CD4-positive, alpha-beta memory T cell (primary cell): ENCODE results near the gene EEPD1. TPM values are rescaled to one million over a fixed set of nuclear protein-coding genes. Genes with fewer than 3 reads are reported as not detected.
A peak's percentile ranks its signal among the peaks of the same experiment; 100 is the strongest.

Source experiments
- CTCF ChIA-PET: fragments of 350-600 bp; sonication (Branson Sonifier 250); formaldehyde crosslinking; loops from one replicate; lab custom pipeline; 2021; ENCODE audit warnings: inconsistent platforms; ENCODE audit not compliant: partially characterized antibody; lab: Charles Lee
- POLR2A ChIA-PET: fragments of 350-600 bp; sonication (Branson Sonifier 250); formaldehyde crosslinking; loops from one replicate; lab custom pipeline; 2021; ENCODE audit not compliant: partially characterized antibody; lab: Charles Lee
- DNase-seq, 5 donors: peaks; one replicate each; pipeline versions ENCODE4 v3.0.0 to v3.0.0-alpha.2; 2020 to 2022; ENCODE audit warnings: mixed read lengths in 1 of 5
- H3K27ac ChIP-seq: one replicate; pipeline ENCODE4 v1.7.0; 2013; ENCODE audit warnings: low read depth, low read length
- H3K27me3 ChIP-seq: 2 replicates; pipeline ENCODE4 v1.7.0; 2013; ENCODE audit warnings: mild to moderate bottlenecking, low read length, moderate library complexity; ENCODE audit not compliant: insufficient read depth
- H3K36me3 ChIP-seq: 2 replicates; pipeline ENCODE4 v1.7.0; 2013; ENCODE audit warnings: mild to moderate bottlenecking, low read length, moderate library complexity; ENCODE audit not compliant: insufficient read depth
- H3K4me1 ChIP-seq: 2 replicates; pipeline ENCODE4 v1.7.0; 2013; ENCODE audit warnings: mild to moderate bottlenecking, low read length, moderate library complexity; ENCODE audit not compliant: insufficient read depth
- H3K4me3 ChIP-seq, 2 donors: one replicate each; pipeline ENCODE4 v1.7.0; 2013; ENCODE audit warnings: low read length in 2 of 2, mild to moderate bottlenecking in 1 of 2
- H3K9me3 ChIP-seq, 2 donors: one replicate each; pipeline ENCODE4 v1.7.0; 2013; ENCODE audit warnings: low read length in 2 of 2, control low read depth in 1 of 2; ENCODE audit not compliant: control insufficient read depth in 1 of 2
- H3K27ac Mint-ChIP-seq, 7 donors: one replicate each; pipeline ENCODE4 v1.8.0; 2020 to 2021; ENCODE audit warnings: mixed read lengths in 7 of 7, mild to moderate bottlenecking in 6 of 7, inconsistent platforms in 3 of 7, moderate library complexity in 3 of 7
- H3K27me3 Mint-ChIP-seq, 2 donors: one replicate each; pipeline ENCODE4 v1.8.0; 2020 to 2021; ENCODE audit warnings: mixed read lengths in 2 of 2
- H3K36me3 Mint-ChIP-seq, 2 donors: one replicate each; pipeline ENCODE4 v1.8.0; 2020 to 2021; ENCODE audit warnings: mixed read lengths in 2 of 2, inconsistent platforms in 1 of 2, mild to moderate bottlenecking in 1 of 2
- H3K4me1 Mint-ChIP-seq, 4 donors: one replicate each; pipeline ENCODE4 v1.8.0; 2020 to 2021; ENCODE audit warnings: mixed read lengths in 4 of 4, mild to moderate bottlenecking in 1 of 4
- H3K4me3 Mint-ChIP-seq, 8 donors: one replicate each; pipeline ENCODE4 v1.8.0; 2020 to 2021; ENCODE audit warnings: mixed read lengths in 8 of 8, mild to moderate bottlenecking in 7 of 8, moderate library complexity in 6 of 8, inconsistent platforms in 3 of 8
- H3K9me3 Mint-ChIP-seq, 8 donors: one replicate each; pipeline ENCODE4 v1.8.0; 2020 to 2021; ENCODE audit warnings: mixed read lengths in 8 of 8, mild to moderate bottlenecking in 5 of 8, inconsistent platforms in 3 of 8, moderate library complexity in 1 of 8
- intact Hi-C: fragments of 100-400 bp; cut with micrococcal nuclease; formaldehyde crosslinking; loops from one replicate; pipeline ENCODE4 v1.15.1; 2023
- polyA plus RNA-seq, 2 donors: library from polyadenylated mRNA; unstranded; fragments of 300-500 nt; fragmentation: Illumina TruSeq; gene quantifications; one replicate each; pipeline ENCODE4 v1.2.3, GENCODE V29; 2021
- total RNA-seq, 2 experiments: library from RNA; stranded (reverse); gene quantifications; one replicate each; pipeline ENCODE4 v1.2.3, GENCODE V29; 2021

The EEPD1 gene
- total and polyA plus RNA-seq, 4 experiments from 2014 or later: 6.3 to 63.0 (median 25.2) TPM

DNA sequence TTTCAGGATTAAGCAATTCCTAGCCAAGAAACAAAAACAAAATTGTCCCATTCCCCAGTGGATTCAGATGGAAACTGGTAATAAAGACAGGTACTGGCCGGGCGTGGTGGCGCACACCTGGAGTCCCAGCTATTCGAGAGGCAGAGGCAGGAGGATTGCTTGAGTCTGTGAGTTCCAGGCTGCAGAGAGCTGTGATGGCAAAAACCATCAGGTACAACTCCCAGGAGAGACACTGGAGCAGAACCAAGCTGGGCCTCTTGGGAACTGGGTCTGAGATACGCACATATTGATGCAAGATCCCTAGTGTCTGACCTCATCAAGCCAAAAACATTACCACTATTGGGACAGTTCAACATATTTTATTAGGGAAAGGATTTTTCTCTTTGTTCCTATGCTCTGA is 152.6 kb downstream of the EEPD1 start:
- no peak overlapping the region for H3K4me3 Mint-ChIP-seq
- H3K4me1 Mint-ChIP-seq: no peaks in the 10 kb centered on the region
- no peaks in the 10 kb centered on the region for H3K27me3 Mint-ChIP-seq
- no peaks in the 10 kb centered on the region for H3K4me1 ChIP-seq
- H3K9me3 ChIP-seq: no peaks in the 10 kb centered on the region
- H3K27ac Mint-ChIP-seq: peak overlapping the region in 1 of 7 donors; percentile 41
- ChIA-PET CTCF (interaction anchor here (1.0 to 8.8 kb wide), 4 partner anchors 13 to 324 kb away, joined by 3 to 56 read pairs (median 4); no protein-coding TSS in a partner anchor), POLR2A (no interaction called here)
- H3K36me3 Mint-ChIP-seq: peaks cover 4 to 6% of the 10 kb centered on the region in 2 donors
- no peaks in the 10 kb centered on the region for H3K9me3 Mint-ChIP-seq
- DNase-seq: no peak
- no peak overlapping the region for H3K4me3 ChIP-seq
- H3K27ac ChIP-seq: no peak overlapping the region
- intact Hi-C loops: no loop called here
- H3K36me3 ChIP-seq: no peaks in the 10 kb centered on the region
- no peaks in the 10 kb centered on the region for H3K27me3 ChIP-seq

DNA sequence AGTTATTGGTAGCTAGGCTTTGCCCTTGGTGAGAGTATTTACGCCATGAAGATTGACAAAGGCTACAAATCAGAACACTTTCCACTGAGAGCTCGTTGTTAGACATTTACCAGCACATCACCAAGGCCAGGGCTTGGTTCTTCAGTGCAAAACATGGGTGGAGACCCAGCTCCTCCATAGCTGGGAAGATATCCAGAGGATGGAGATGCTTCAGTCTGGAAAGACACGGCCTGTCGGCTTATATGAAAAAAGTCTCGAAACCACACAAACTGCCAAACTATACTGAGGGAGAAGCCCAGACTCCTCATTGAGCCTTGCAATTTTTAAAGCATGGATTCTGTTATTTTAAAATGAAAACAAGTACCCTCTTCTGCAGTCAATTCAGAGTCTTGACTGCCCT is 153.2 kb downstream of the EEPD1 start:
- H3K36me3 Mint-ChIP-seq: peaks cover 3 to 6% of the 10 kb centered on the region in 2 donors

DNA sequence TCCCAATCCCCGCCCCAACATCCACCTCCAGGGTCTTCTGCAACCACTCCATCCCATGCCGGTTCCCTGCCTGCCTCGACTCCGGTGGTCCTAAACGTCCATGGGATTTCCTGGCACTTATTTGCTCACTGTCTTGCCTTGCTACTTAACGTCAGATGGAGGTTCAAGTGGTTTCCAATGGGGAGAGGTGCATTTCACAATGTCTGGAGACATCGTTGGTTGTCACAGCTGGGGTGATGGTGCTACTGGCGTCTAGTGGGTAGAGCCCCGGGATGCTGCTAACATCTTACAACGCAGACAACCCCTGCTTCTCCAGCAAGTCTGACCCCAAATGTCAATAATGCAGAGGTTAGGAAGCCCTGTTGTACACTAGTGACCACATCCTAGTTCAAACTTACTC is 153.7 kb downstream of the EEPD1 start:
- Histone ChIP-seq H3K27me3 (no peaks in the 10 kb centered on the region), H3K4me1 (no peaks in the 10 kb centered on the region), H3K4me3 (no peak overlapping the region), H3K9me3 (no peaks in the 10 kb centered on the region), H3K36me3 (no peaks in the 10 kb centered on the region), H3K27ac (no peak overlapping the region)
- no peak overlapping the region for H3K4me3 Mint-ChIP-seq
- no peak for DNase-seq
- H3K36me3 Mint-ChIP-seq: peaks cover 3 to 5% of the 10 kb centered on the region in 2 donors
- no peaks in the 10 kb centered on the region for H3K27me3 Mint-ChIP-seq
- POLR2A ChIA-PET: no interaction called here
- CTCF ChIA-PET: interaction anchor here (1.2 to 8.8 kb wide), 2 partner anchors 12 to 322 kb away, joined by 4 to 56 read pairs; no protein-coding TSS in a partner anchor
- intact Hi-C loops: no loop called here
- H3K4me1 Mint-ChIP-seq: no peaks in the 10 kb centered on the region
- no peaks in the 10 kb centered on the region for H3K9me3 Mint-ChIP-seq
- H3K27ac Mint-ChIP-seq: no peak overlapping the region

More for the DNA sequence above, 153.2 kb downstream of the EEPD1 start:
- no peaks in the 10 kb centered on the region for H3K27me3 Mint-ChIP-seq
- intact Hi-C loops: no loop called here
- Histone ChIP-seq H3K4me1 (no peaks in the 10 kb centered on the region), H3K27ac (no peak overlapping the region), H3K36me3 (no peaks in the 10 kb centered on the region), H3K27me3 (no peaks in the 10 kb centered on the region), H3K4me3 (no peak overlapping the region), H3K9me3 (no peaks in the 10 kb centered on the region)
- H3K4me1 Mint-ChIP-seq: no peaks in the 10 kb centered on the region
- no peak for DNase-seq
- no peak overlapping the region for H3K27ac Mint-ChIP-seq
- CTCF ChIA-PET: interaction anchor here (1.0 to 8.8 kb wide), 4 partner anchors 13 to 324 kb away, joined by 3 to 56 read pairs (median 4); no protein-coding TSS in a partner anchor
- POLR2A ChIA-PET: no interaction called here
- no peak overlapping the region for H3K4me3 Mint-ChIP-seq
- H3K9me3 Mint-ChIP-seq: no peaks in the 10 kb centered on the region

DNA sequence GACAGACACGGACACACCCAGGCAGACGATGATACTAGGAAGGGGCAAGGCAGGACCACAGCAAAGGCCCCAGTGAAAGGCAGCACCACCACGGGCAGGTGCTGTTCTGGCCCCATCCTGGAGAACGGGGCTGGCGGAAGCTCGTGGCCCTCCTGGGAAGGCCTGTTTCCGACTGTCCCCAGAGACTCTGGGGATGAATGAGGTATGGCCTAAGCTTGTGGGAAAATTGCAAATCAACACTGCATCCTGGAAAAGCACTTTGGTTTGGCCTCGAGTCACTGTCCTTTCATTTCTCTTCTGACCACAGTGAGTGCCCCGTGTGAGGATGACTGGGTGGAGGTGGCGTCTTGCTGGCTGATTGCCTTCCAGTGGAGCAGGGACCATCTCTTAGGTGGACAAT is 155.0 kb downstream of the EEPD1 start:
- ChIA-PET POLR2A (no interaction called here), CTCF (interaction anchor here (0.8 to 1.3 kb wide), 5 partner anchors 9 to 21 kb away, joined by 3 to 7 read pairs (median 3); no protein-coding TSS in a partner anchor)
- Mint-ChIP-seq H3K9me3 (no peaks in the 10 kb centered on the region), H3K36me3 (no peaks in the 10 kb centered on the region), H3K27ac (peak overlapping the region in 1 of 7 donors; percentile 13), H3K4me1 (peaks cover 2 to 6% (median 5%) of the 10 kb centered on the region in 4 donors), H3K27me3 (no peaks in the 10 kb centered on the region), H3K4me3 (no peak overlapping the region)
- H3K27me3 ChIP-seq: no peaks in the 10 kb centered on the region
- H3K27ac ChIP-seq: no peak overlapping the region
- intact Hi-C loops: no loop called here
- peaks cover 3% of the 10 kb centered on the region for H3K4me1 ChIP-seq
- DNase-seq: no peak
- H3K9me3 ChIP-seq: no peaks in the 10 kb centered on the region
- H3K4me3 ChIP-seq: no peak overlapping the region
- H3K36me3 ChIP-seq: no peaks in the 10 kb centered on the region

DNA sequence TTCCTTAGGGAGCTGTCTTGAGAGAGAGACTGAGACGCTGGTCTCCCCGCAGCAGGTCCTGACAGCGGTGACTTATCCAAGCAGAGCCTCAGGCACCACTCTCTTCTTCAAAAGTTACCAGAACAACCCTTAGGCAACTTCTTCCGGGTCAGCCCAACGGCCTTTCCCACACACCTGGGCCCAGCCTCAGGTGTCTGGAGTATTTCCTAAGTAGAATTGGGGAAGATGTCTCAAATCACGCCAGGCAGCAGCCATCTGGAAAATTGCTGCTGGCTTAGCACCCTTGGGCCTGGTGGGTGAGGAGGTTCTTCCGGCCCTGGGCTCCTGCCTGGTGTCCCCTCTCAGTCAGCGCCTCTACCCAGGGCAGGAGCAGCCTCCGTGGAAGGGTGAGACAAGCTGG is 156.2 kb downstream of the EEPD1 start:
- Mint-ChIP-seq H3K4me1 (peaks cover 2 to 6% (median 5%) of the 10 kb centered on the region in 4 donors), H3K4me3 (peak overlapping the region in 1 of 8 donors; percentile 48), H3K27ac (peak overlapping the region in 1 of 7 donors; percentile 60), H3K27me3 (no peaks in the 10 kb centered on the region), H3K9me3 (no peaks in the 10 kb centered on the region), H3K36me3 (no peaks in the 10 kb centered on the region)
- no peak overlapping the region for H3K4me3 ChIP-seq
- H3K36me3 ChIP-seq: no peaks in the 10 kb centered on the region
- no peaks in the 10 kb centered on the region for H3K9me3 ChIP-seq
- DNase-seq: no peak
- intact Hi-C loops: no loop called here
- ChIA-PET POLR2A (no interaction called here), CTCF (interaction anchor here (1.2 kb wide), 1 partner anchor 9 kb away, joined by 8 read pairs; no protein-coding TSS in a partner anchor)
- no peak overlapping the region for H3K27ac ChIP-seq
- peaks cover 3% of the 10 kb centered on the region for H3K4me1 ChIP-seq
- no peaks in the 10 kb centered on the region for H3K27me3 ChIP-seq

DNA sequence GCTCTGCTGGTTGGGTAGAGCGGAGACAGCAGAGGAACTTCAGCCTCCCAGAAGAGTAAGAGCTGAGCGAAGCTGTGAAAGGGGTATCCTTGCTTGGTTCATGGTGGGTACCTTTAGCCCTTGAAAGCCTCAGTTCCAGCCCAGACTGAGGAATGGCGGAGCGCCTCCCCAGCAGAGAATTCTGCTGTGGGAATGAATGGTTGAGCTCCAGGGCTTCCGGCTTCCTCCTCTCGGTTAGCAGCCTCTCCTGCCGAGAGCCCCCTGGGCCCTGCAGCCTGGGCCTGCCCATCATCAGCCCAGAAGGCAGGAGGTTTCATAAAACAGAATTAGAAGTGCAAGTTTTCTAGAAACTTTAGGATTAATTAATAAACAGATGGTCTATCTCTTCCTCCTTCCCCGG is 156.7 kb downstream of the EEPD1 start:
- H3K27me3 ChIP-seq: no peaks in the 10 kb centered on the region
- Mint-ChIP-seq H3K4me1 (peaks cover 2 to 6% (median 5%) of the 10 kb centered on the region in 4 donors), H3K27ac (peak overlapping the region in 1 of 7 donors; percentile 60), H3K4me3 (peak overlapping the region in 1 of 8 donors; percentile 48), H3K9me3 (no peaks in the 10 kb centered on the region), H3K27me3 (no peaks in the 10 kb centered on the region), H3K36me3 (no peaks in the 10 kb centered on the region)
- H3K4me1 ChIP-seq: peaks cover 3% of the 10 kb centered on the region
- intact Hi-C loops: no loop called here
- no peaks in the 10 kb centered on the region for H3K36me3 ChIP-seq
- H3K9me3 ChIP-seq: no peaks in the 10 kb centered on the region
- no peak for DNase-seq
- no peak overlapping the region for H3K27ac ChIP-seq
- no peak overlapping the region for H3K4me3 ChIP-seq
- ChIA-PET POLR2A (no interaction called here), CTCF (interaction anchor here (1.2 kb wide), 1 partner anchor 9 kb away, joined by 8 read pairs; no protein-coding TSS in a partner anchor)

DNA sequence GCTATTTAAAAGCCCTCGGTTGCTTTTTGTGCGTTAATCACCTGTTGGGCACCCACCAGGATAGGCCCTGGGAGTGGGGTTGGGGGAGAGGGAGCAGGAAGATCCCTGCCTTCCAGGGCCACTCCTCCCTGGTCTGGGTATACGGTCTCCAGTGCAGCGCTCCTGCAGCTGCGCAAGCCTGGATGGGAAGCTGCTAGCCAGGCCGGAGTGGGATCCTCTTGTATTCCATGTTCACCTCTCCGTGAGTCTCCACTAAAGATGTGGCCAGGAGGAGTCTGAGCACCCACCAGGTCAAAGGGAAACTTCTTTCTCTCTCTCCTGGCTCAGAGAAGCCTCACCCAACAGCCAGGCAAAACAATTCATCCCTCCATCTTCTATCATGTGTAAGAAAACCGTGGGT is 157.8 kb downstream of the EEPD1 start:
- peak overlapping the region in 1 of 7 donors; percentile 47 for H3K27ac Mint-ChIP-seq
- intact Hi-C loops: no loop called here
- Histone ChIP-seq H3K27me3 (no peaks in the 10 kb centered on the region), H3K36me3 (no peaks in the 10 kb centered on the region), H3K9me3 (no peaks in the 10 kb centered on the region), H3K4me1 (peaks cover 3% of the 10 kb centered on the region), H3K4me3 (no peak overlapping the region), H3K27ac (no peak overlapping the region)
- no peaks in the 10 kb centered on the region for H3K9me3 Mint-ChIP-seq
- CTCF ChIA-PET: no interaction called here
- POLR2A ChIA-PET: no interaction called here
- H3K36me3 Mint-ChIP-seq: no peaks in the 10 kb centered on the region
- H3K4me3 Mint-ChIP-seq: no peak overlapping the region
- peaks cover 2 to 6% (median 5%) of the 10 kb centered on the region in 4 donors for H3K4me1 Mint-ChIP-seq
- H3K27me3 Mint-ChIP-seq: no peaks in the 10 kb centered on the region
- DNase-seq: no peak
